Activated CD4-positive, alpha-beta memory T cell treated with anti-CD3 and anti-CD28 coated beads for 36 hours (primary cell): ENCODE data around the gene GRM7. TPM values are rescaled to one million over a fixed set of nuclear protein-coding genes. Genes with fewer than 3 reads are reported as not detected.

ENCODE experiments used
- CTCF ChIA-PET: fragments of 350-600 bp; sonication (Branson Sonifier 250); formaldehyde crosslinking; loops from one replicate; lab custom pipeline; 2021; ENCODE audit warnings: antibody characterized with exemption, inconsistent platforms; lab: Charles Lee
- POLR2A ChIA-PET: fragments of 350-600 bp; sonication (Branson Sonifier 250); formaldehyde crosslinking; loops from one replicate; lab custom pipeline; 2021; ENCODE audit warnings: antibody characterized with exemption; lab: Charles Lee
- DNase-seq: peaks from one replicate; pipeline ENCODE4 v3.0.0-alpha.2; 2020
- H3K27ac Mint-ChIP-seq: one replicate; pipeline ENCODE4 v1.8.0; 2021; ENCODE audit warnings: mixed read lengths
- H3K27me3 Mint-ChIP-seq: one replicate; pipeline ENCODE4 v1.8.0; 2021; ENCODE audit warnings: mixed read lengths
- H3K36me3 Mint-ChIP-seq: one replicate; pipeline ENCODE4 v1.8.0; 2021; ENCODE audit warnings: mixed read lengths
- H3K4me1 Mint-ChIP-seq: one replicate; pipeline ENCODE4 v1.8.0; 2021; ENCODE audit warnings: low read depth, mixed read lengths
- H3K4me3 Mint-ChIP-seq: one replicate; pipeline ENCODE4 v1.8.0; 2021; ENCODE audit warnings: mild to moderate bottlenecking, mixed read lengths
- H3K9me3 Mint-ChIP-seq: one replicate; pipeline ENCODE4 v1.8.0; 2021; ENCODE audit warnings: mixed read lengths
- intact Hi-C: fragments of 100-400 bp; cut with micrococcal nuclease; formaldehyde crosslinking; loops from one replicate; pipeline ENCODE4 v1.15.1; 2023
- total RNA-seq, 2 experiments: library from RNA; stranded (reverse); gene quantifications; one replicate each; pipeline ENCODE4 v1.2.3, GENCODE V29; 2021

GRM7 gene
- total RNA-seq, 2 experiments from 2014 or later: not detected

DNA sequence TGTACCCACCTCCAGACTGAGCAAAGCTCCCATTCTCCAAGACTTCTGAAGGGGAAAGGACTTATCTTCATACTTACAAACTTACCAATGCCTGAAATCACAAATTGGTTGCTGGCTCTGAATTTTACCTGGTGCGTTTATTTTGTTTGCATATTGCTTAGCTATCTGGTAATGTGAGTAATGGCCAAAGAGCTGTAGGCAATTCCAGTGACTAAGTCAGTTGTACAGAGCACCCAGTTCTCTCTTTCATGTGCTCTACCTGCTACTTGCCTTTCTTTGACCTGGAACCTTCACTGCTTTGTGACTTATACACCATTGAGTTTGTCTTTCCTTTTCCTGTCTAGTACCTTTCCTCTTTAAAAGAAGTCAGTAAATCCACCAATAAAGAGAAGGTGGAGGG lies 884.8 kb downstream of the GRM7 start:
- H3K4me1 Mint-ChIP-seq: no peaks in the 10 kb centered on the region
- ChIA-PET POLR2A (no interaction called here), CTCF (no interaction called here)
- no peaks in the 10 kb centered on the region for H3K9me3 Mint-ChIP-seq
- no peaks in the 10 kb centered on the region for H3K27me3 Mint-ChIP-seq
- intact Hi-C loops: no loop called here
- no peak for DNase-seq
- no peaks in the 10 kb centered on the region for H3K36me3 Mint-ChIP-seq
- no peak overlapping the region for H3K4me3 Mint-ChIP-seq
- no peak overlapping the region for H3K27ac Mint-ChIP-seq

DNA sequence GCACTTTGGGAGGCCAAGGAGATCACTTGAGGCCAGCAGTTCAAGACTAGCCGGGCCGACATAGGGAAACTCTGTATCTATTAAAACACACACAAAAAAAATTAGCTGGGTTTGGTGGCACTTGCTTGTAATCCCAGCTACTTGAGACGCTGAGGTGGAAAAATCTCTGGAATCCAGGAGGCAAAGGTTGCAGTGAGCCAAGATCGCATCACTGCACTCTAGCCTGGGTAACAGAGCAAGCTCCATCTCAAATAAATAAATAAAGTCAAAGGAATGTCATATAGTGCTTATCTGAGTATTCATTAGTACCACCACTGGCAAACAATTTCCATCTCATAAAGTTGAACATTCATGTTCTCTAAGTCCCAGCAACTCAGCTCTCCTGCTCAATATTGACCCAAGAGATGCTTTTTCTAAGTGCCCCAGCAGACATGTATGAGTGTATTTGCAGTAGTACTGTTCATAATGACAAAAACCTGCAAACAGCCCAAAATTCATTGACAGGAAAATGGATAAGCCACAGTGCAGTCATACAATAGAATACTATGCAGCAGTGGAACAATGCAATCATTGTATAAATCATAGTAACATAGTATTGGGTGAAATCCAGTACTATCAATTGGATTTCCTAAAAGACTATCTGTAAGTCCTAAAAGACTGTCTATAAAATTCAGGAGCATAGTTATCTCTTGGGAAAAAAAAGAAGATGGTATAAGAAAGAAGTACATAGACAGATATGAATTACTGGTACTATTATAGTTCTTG lies 889.2 kb downstream of the GRM7 start:
- no peak overlapping the region for H3K4me3 Mint-ChIP-seq
- H3K36me3 Mint-ChIP-seq: no peaks in the 10 kb centered on the region
- H3K27ac Mint-ChIP-seq: no peak overlapping the region
- CTCF ChIA-PET: no interaction called here
- no peak for DNase-seq
- POLR2A ChIA-PET: no interaction called here
- intact Hi-C loops: no loop called here
- peaks cover 4% of the 10 kb centered on the region for H3K4me1 Mint-ChIP-seq
- H3K27me3 Mint-ChIP-seq: no peaks in the 10 kb centered on the region
- no peaks in the 10 kb centered on the region for H3K9me3 Mint-ChIP-seq

DNA sequence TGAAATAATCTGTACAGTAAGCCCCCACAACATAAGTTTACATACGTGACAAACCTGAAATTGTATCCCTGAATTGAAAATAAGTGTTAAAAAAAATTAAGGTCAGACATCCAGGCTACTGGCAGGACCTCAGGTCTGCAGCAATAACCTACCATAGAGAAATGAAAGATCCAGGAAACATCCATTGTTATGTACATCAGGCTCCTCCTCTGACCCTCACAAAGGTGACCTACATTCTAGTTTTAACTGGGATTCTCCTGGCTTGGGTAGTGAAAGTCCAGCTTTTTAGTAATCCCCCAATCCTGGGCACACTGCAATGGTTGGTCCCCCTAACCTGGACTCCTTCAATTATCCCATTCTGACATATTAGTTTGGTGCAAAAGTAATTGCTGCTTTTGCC lies 891.1 kb downstream of the GRM7 start:
- Mint-ChIP-seq H3K4me1 (peaks cover 4% of the 10 kb centered on the region), H3K36me3 (no peaks in the 10 kb centered on the region), H3K4me3 (no peak overlapping the region), H3K27me3 (no peaks in the 10 kb centered on the region), H3K9me3 (no peaks in the 10 kb centered on the region), H3K27ac (no peak overlapping the region)
- ChIA-PET CTCF (no interaction called here), POLR2A (no interaction called here)
- intact Hi-C loops: no loop called here
- no peak for DNase-seq

DNA sequence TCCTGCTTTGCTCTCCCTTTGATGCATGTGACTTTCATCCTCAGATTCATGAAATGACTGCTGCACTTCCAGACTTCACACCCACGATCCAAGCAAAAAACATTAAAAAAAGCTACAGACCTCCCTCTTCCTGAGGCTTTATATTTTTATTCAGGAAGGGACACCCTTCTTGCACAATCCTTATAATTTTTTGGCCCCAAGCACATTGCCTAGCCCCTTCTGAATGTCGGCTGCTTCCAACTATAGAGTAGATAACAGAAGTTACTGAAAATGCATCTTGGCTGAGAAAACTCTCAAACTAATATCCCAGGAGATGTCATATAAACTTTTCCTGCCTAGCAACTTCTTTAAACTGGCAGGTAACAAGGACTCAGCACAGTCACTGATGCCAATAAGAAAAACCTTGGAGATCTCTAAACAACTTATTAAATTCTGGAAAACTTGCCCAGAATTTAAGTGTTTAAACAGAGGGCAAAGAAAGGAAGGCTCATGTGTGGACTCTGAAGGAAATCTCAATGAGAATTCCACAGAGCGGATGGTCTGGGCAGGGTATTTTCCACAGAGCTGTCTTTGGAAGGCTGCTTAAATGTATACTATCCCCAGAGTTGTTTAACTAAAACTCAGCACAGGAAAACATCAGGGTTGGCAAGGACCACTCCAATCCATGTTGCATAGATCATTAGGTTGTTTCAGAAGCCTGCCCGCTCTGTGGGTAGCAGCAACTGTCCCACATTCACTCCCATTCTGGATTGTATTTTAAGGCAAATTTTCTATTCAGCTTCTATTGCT lies 893.9 kb downstream of the GRM7 start:
- Mint-ChIP-seq H3K4me3 (no peak overlapping the region), H3K27ac (no peak overlapping the region), H3K27me3 (no peaks in the 10 kb centered on the region), H3K36me3 (no peaks in the 10 kb centered on the region), H3K4me1 (peaks cover 4% of the 10 kb centered on the region), H3K9me3 (no peaks in the 10 kb centered on the region)
- ChIA-PET POLR2A (no interaction called here), CTCF (no interaction called here)
- DNase-seq: no peak
- intact Hi-C loops: no loop called here

DNA sequence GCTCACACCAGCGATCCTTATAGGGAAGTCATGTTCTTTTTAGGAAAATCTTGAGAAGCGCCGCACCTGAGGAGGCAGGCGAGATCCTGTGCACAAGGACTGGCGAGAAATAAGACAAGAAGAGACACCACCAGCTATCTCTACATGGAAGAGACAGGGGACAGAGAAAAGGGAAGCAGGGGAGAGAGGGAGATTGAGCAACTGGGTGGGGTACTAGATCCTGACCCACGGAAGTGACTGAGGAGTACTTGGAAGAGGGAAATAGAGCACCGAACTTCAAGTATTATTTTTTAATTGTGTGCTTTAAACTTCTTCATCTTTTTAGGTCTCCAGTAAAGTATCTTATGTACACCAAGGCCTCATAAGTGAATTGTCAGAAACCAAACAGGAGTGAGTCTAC lies 898.7 kb downstream of the GRM7 start:
- Mint-ChIP-seq H3K27me3 (no peaks in the 10 kb centered on the region), H3K9me3 (peaks cover 15% of the 10 kb centered on the region), H3K4me3 (no peak overlapping the region), H3K4me1 (no peaks in the 10 kb centered on the region), H3K27ac (no peak overlapping the region), H3K36me3 (no peaks in the 10 kb centered on the region)
- intact Hi-C loops: no loop called here
- CTCF ChIA-PET: no interaction called here
- DNase-seq: no peak
- POLR2A ChIA-PET: no interaction called here

DNA sequence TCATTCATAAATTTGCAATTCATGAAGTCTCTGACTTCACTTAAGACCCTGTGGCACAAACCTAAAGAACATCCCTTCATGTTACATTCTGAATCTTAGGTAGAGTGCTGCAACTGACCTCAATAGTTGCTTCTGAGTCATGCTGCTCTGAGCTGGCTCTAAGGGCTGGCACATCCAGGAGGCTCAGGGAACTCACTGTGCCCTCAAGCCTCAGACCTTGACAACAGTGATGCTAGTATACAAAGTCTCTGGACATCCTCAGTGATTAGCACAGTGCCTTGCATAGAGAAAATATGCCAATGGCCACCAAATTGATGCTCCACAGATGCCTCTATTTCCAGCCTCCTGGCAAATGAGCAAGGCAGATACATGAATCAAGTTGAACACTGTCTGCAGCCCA lies 899.8 kb downstream of the GRM7 start:
- POLR2A ChIA-PET: no interaction called here
- peaks cover 15% of the 10 kb centered on the region for H3K9me3 Mint-ChIP-seq
- no peak overlapping the region for H3K27ac Mint-ChIP-seq

DNA sequence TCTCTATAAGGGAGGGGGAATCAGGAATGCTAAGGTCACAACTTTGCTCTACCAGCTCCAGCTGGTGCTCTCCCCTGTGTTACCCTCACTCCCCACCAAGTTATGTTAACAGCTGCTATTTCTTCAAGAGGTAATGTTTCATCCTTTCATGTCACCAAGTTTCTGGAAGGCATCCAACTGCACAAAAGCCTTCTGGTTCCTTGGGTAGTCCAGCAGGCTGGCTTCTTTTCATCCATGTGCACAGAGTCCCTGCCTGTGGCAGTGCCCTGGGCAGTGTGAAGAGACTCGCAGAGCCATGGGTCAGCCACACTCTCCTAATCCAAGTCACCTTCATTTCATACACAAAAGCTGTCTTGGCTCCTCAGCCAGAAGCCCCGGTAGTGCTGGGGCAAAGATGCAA lies 903.2 kb downstream of the GRM7 start:
- no peaks in the 10 kb centered on the region for H3K36me3 Mint-ChIP-seq
- intact Hi-C loops: no loop called here
- peaks cover 22% of the 10 kb centered on the region for H3K9me3 Mint-ChIP-seq
- ChIA-PET CTCF (no interaction called here), POLR2A (no interaction called here)
- H3K4me3 Mint-ChIP-seq: no peak overlapping the region
- no peak overlapping the region for H3K27ac Mint-ChIP-seq
- no peak for DNase-seq
- no peaks in the 10 kb centered on the region for H3K4me1 Mint-ChIP-seq
- H3K27me3 Mint-ChIP-seq: no peaks in the 10 kb centered on the region

More for the DNA sequence above, 899.8 kb downstream of the GRM7 start:
- CTCF ChIA-PET: no interaction called here
- intact Hi-C loops: no loop called here
- H3K27me3 Mint-ChIP-seq: no peaks in the 10 kb centered on the region
- no peak overlapping the region for H3K4me3 Mint-ChIP-seq
- no peaks in the 10 kb centered on the region for H3K4me1 Mint-ChIP-seq
- no peak for DNase-seq
- H3K36me3 Mint-ChIP-seq: no peaks in the 10 kb centered on the region

DNA sequence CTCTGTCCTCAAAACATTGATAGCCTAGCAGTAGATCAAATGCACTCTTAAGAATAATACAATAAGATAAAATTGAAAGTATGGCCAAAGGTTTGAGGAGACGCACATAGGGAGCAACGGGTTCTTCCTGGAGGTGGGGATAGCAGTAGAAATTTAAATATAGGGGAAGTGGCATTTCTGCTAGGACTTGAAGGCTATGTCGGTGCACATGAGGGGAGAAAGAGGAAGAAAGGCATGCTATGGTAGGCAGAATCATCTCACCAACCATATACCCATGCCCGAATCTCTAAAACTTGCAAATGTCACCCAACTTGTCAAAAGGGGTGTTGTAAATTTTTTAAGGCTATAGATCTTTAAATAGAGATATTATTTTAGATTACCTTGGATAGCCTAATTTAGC lies 905.6 kb downstream of the GRM7 start:
- DNase-seq: no peak
- Mint-ChIP-seq H3K9me3 (peaks cover 20% of the 10 kb centered on the region), H3K27ac (no peak overlapping the region), H3K4me3 (no peak overlapping the region), H3K4me1 (no peaks in the 10 kb centered on the region), H3K27me3 (no peaks in the 10 kb centered on the region), H3K36me3 (no peaks in the 10 kb centered on the region)
- intact Hi-C loops: no loop called here
- ChIA-PET POLR2A (no interaction called here), CTCF (no interaction called here)

DNA sequence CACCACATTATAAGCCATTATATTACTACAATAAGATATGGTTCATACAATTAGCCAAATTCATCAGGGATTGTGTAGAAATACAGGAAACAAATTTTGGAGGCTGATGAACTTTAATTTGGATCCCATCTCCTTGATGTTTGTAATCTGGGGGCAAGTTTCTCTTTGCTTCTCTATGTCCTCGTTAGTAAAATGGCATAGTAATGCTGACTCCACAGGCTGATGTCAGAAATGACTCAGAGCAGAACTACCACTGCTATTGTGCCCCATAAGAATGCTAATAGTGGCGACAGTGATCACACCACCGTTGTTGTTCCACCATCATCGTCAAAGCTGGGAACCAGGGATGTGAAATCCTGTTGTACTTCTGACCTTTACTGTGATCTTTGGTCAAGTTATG lies 918.4 kb downstream of the GRM7 start:
- intact Hi-C loops: no loop called here
- CTCF ChIA-PET: no interaction called here
- H3K36me3 Mint-ChIP-seq: no peaks in the 10 kb centered on the region
- H3K4me1 Mint-ChIP-seq: no peaks in the 10 kb centered on the region
- no peak overlapping the region for H3K4me3 Mint-ChIP-seq
- H3K27me3 Mint-ChIP-seq: no peaks in the 10 kb centered on the region
- no peak for DNase-seq
- no peak overlapping the region for H3K27ac Mint-ChIP-seq
- no peaks in the 10 kb centered on the region for H3K9me3 Mint-ChIP-seq
- POLR2A ChIA-PET: no interaction called here

DNA sequence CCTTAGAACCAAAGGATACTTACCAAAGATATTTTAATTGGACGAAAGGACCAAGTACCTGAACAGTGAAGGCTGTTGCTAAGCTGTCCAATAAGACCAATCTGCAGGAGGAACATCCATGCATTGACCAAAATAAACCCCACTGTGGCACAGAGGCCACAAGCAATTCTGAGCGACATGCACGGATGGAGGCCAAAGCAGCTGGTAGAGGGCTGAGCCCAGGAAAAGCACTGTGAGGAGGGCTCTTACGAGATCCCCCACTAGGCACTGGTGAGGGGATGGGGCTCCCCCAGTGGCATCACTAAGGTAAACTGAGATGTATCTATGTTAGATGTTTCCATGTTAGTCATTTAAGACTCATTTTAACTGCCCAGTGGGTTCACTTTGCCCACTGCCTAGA lies 920.5 kb downstream of the GRM7 start:
- H3K9me3 Mint-ChIP-seq: no peaks in the 10 kb centered on the region
- no peak for DNase-seq
- H3K4me1 Mint-ChIP-seq: no peaks in the 10 kb centered on the region
- CTCF ChIA-PET: no interaction called here
- no peaks in the 10 kb centered on the region for H3K27me3 Mint-ChIP-seq
- H3K4me3 Mint-ChIP-seq: no peak overlapping the region
- POLR2A ChIA-PET: no interaction called here
- intact Hi-C loops: no loop called here
- no peak overlapping the region for H3K27ac Mint-ChIP-seq
- no peaks in the 10 kb centered on the region for H3K36me3 Mint-ChIP-seq

DNA sequence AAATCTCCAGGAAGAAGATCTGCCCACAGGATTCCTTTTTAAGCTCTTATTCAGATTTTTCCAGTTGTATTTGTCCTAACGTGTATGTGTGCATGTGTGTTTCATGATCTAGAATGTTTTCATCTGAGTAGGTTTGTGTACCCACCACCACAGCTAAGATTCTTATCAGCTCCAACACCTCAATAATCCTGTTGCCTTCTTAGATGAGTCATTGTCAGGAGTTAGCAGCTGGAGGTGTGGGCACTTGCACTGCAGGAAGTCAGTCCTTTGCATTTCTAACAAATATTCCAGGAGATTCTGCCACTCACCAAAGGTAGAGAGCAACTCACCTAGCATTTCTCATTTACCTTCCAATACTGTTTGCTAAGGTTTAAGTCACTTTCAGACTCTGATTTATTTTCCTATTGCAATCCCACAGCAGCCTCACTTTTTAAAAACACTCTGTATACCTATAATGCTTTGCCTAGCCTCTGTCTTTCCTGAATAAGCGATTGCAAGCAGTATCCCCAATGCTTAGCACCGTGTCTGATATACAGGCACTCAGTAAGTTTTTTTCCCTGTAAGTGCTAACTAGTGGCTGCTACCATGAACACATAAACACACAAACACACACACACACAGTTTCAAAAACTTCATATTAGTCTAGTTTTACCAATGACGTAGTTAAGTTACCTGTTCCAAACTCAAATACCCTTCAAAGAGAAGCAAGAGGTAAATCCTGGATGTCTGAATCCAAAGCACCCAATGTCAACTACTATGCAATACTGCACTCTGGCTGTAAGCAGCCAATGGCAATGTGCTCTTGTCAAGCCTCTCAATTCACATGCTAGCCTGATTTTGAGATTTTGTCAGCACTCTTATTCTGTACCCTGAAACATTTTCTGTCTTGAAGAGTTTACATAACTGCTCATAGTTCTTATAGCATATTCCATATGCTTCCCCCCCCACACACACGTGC lies 927.2 kb downstream of the GRM7 start:
- ChIA-PET CTCF (no interaction called here), POLR2A (no interaction called here)
- Mint-ChIP-seq H3K4me3 (no peak overlapping the region), H3K27me3 (no peaks in the 10 kb centered on the region), H3K9me3 (no peaks in the 10 kb centered on the region), H3K36me3 (no peaks in the 10 kb centered on the region), H3K27ac (no peak overlapping the region), H3K4me1 (no peaks in the 10 kb centered on the region)
- DNase-seq: no peak
- intact Hi-C loops: no loop called here

DNA sequence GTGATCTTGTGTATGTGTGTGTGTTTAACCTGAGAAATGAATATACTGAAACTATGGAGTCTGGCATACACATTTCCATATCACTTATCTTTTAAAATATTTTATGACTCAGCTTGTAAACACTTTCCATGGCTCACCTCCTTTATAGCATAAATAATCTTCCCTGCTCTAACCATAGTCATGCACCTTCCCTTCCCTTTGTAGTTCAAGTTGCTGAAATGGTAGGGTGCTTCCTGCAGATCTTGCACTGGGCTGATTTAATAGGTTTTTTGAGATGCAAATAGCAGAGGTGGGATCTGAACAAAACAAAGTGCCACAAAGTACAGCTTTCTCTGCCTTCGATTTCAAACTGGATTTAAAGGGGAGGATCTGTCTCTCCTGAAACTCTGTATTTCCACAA lies 928.0 kb downstream of the GRM7 start:
- POLR2A ChIA-PET: no interaction called here
- CTCF ChIA-PET: no interaction called here
- no peaks in the 10 kb centered on the region for H3K27me3 Mint-ChIP-seq
- H3K27ac Mint-ChIP-seq: no peak overlapping the region
- DNase-seq: no peak
- no peak overlapping the region for H3K4me3 Mint-ChIP-seq
- no peaks in the 10 kb centered on the region for H3K36me3 Mint-ChIP-seq
- H3K9me3 Mint-ChIP-seq: no peaks in the 10 kb centered on the region
- no peaks in the 10 kb centered on the region for H3K4me1 Mint-ChIP-seq
- intact Hi-C loops: no loop called here
